IMR-90 (cell line): Measurements from ENCODE around the gene ANKRD9. TPM values are rescaled to one million over a fixed set of nuclear protein-coding genes. Genes with fewer than 3 reads are reported as not detected.

Source experiments
- ATAC-seq: fragments of 200-7000 bp; cut with Tn5 transposase; 2 replicates; pipeline ENCODE4 v1.9.1; 2020; ENCODE audit warnings: low read depth, mild to moderate bottlenecking, moderate library complexity
- BruUV-seq: library from RNA; stranded (reverse); fragments of 400-500 nt; replicated peaks from 2 replicates; lab custom pipeline; 2021; lab: Mats Ljungman, UMichigan
- CTCF ChIA-PET: fragments of 300-600 bp; formaldehyde crosslinking; extraction: SDS; loops from one replicate; lab custom pipeline; 2021; ENCODE audit warnings: antibody characterized with exemption; lab: Yijun Ruan, JAX
- POLR2A ChIA-PET: fragments of 300-600 bp; sonication (Branson Sonifier 250); formaldehyde crosslinking; loops from one replicate; lab custom pipeline; 2022; ENCODE audit warnings: antibody characterized with exemption; ENCODE audit not compliant: unreplicated experiment; lab: Charles Lee
- DNase-seq: peaks from one replicate; pipeline ENCODE4 v3.0.0; 2013
- H2AFZ ChIP-seq: replicated peaks from 2 replicates; pipeline ENCODE3; 2013; ENCODE audit warnings: low read length, mild to moderate bottlenecking; ENCODE audit not compliant: poor library complexity
- H2AK5ac ChIP-seq: 2 replicates; pipeline ENCODE4 v1.6.1; 2013; ENCODE audit warnings: low read depth, low read length, inconsistent platforms
- H2AK9ac ChIP-seq: replicated peaks from 2 replicates; pipeline ENCODE3; 2013; ENCODE audit warnings: mild to moderate bottlenecking, low read depth, low read length, moderate library complexity; ENCODE audit not compliant: poor library complexity
- H2BK120ac ChIP-seq: 2 replicates; pipeline ENCODE4 v1.6.1; 2013; ENCODE audit warnings: low read depth, low read length, inconsistent platforms
- H2BK15ac ChIP-seq: 3 replicates; pipeline ENCODE4 v1.6.1; 2013; ENCODE audit warnings: low read depth, low read length, inconsistent platforms
- H2BK20ac ChIP-seq: 2 replicates; pipeline ENCODE4 v1.6.1; 2013; ENCODE audit warnings: low read depth, mild to moderate bottlenecking, inconsistent platforms, low read length, moderate library complexity
- H2BK5ac ChIP-seq: 2 replicates; pipeline ENCODE4 v1.6.1; 2013; ENCODE audit warnings: mild to moderate bottlenecking, low read depth, low read length, inconsistent platforms; ENCODE audit not compliant: poor library complexity, severe bottlenecking
- H3K14ac ChIP-seq: replicated peaks from 2 replicates; pipeline ENCODE4 v1.6.1; 2013; ENCODE audit warnings: low read depth, low read length, inconsistent platforms
- H3K18ac ChIP-seq: 2 replicates; pipeline ENCODE4 v1.6.1; 2013; ENCODE audit warnings: low read depth, low read length, control low read depth
- H3K23ac ChIP-seq: 2 replicates; pipeline ENCODE4 v1.6.1; 2013; ENCODE audit warnings: low read depth, low read length, inconsistent platforms
- H3K27ac ChIP-seq: 2 replicates; pipeline ENCODE4 v1.5.1; 2013; ENCODE audit warnings: mild to moderate bottlenecking, control low read depth, low read length; ENCODE audit not compliant: insufficient read depth
- H3K27me3 ChIP-seq: 2 replicates; pipeline ENCODE4 v1.6.1; 2013; ENCODE audit warnings: low read length; ENCODE audit not compliant: control insufficient read depth, insufficient read depth
- H3K36me3 ChIP-seq: 2 replicates; pipeline ENCODE4 v1.6.1; 2013; ENCODE audit warnings: low read length, mixed read lengths; ENCODE audit not compliant: control insufficient read depth, insufficient read depth
- H3K4ac ChIP-seq: 2 replicates; pipeline ENCODE4 v1.6.1; 2013; ENCODE audit warnings: low read depth, low read length, inconsistent platforms
- H3K4me1 ChIP-seq: 2 replicates; pipeline ENCODE4 v1.6.1; 2013; ENCODE audit warnings: low read length, mixed read lengths; ENCODE audit not compliant: control insufficient read depth, insufficient read depth
- H3K4me2 ChIP-seq: 2 replicates; pipeline ENCODE4 v1.6.1; 2013; ENCODE audit warnings: low read depth, mild to moderate bottlenecking, control low read depth, low read length, moderate library complexity
- H3K4me3 ChIP-seq: 2 replicates; pipeline ENCODE4 v1.5.1; 2013; ENCODE audit warnings: low read depth, mild to moderate bottlenecking, control low read depth, low read length, moderate library complexity; ENCODE audit not compliant: insufficient read depth
- H3K56ac ChIP-seq: 2 replicates; pipeline ENCODE4 v1.6.1; 2013; ENCODE audit warnings: low read length, inconsistent platforms; ENCODE audit not compliant: insufficient read depth; ENCODE audit errors: extremely low read depth
- H3K79me1 ChIP-seq, 2 experiments: 2 replicates each; pipeline ENCODE4 v1.6.1; 2013; ENCODE audit warnings: low read length in 2 of 2, inconsistent platforms in 1 of 2, low read depth in 1 of 2
- H3K9ac ChIP-seq: 2 replicates; pipeline ENCODE4 v1.6.1; 2013; ENCODE audit warnings: low read depth, low read length, control low read depth
- H3K9me1 ChIP-seq: 2 replicates; pipeline ENCODE4 v1.6.1; 2013; ENCODE audit warnings: low read length, inconsistent platforms; ENCODE audit not compliant: insufficient read depth
- H3K9me3 ChIP-seq: 2 replicates; pipeline ENCODE4 v1.6.1; 2013; ENCODE audit warnings: low read length; ENCODE audit not compliant: control insufficient read depth, insufficient read depth
- H4K20me1 ChIP-seq: 2 replicates; pipeline ENCODE4 v1.6.1; 2013; ENCODE audit warnings: low read length, inconsistent platforms; ENCODE audit not compliant: insufficient read depth
- H4K5ac ChIP-seq: 2 replicates; pipeline ENCODE4 v1.6.1; 2013; ENCODE audit warnings: mild to moderate bottlenecking, low read depth, low read length, control low read depth
- H4K8ac ChIP-seq, 2 experiments: 2 replicates each; pipeline ENCODE4 v1.6.1; 2013; ENCODE audit warnings: low read depth in 2 of 2, low read length in 2 of 2, control low read depth in 1 of 2, inconsistent platforms in 1 of 2
- H4K91ac ChIP-seq: 2 replicates; pipeline ENCODE4 v1.6.1; 2013; ENCODE audit warnings: low read depth, low read length, inconsistent platforms; ENCODE audit not compliant: insufficient read depth
- MAZ ChIP-seq: IDR thresholded peaks from 2 replicates; pipeline ENCODE4 v1.6.1; 2012; ENCODE audit warnings: low read depth, mild to moderate bottlenecking, low read length, improper control_type of control experiment, moderate library complexity, borderline replicate concordance
- NFE2L2 ChIP-seq: fragments of 150-350 bp; IDR thresholded peaks from 2 replicates; pipeline ENCODE4 v1.6.1; 2016; ENCODE audit warnings: low read depth, mild to moderate bottlenecking, low read length
- POLR2A ChIP-seq: IDR thresholded peaks from 2 replicates; pipeline ENCODE4 v1.6.1; 2012; ENCODE audit warnings: mild to moderate bottlenecking, low read depth, low read length
- RCOR1 ChIP-seq: IDR thresholded peaks from 2 replicates; pipeline ENCODE4 v1.6.1; 2012; ENCODE audit warnings: mild to moderate bottlenecking, low read length, improper control_type of control experiment; ENCODE audit not compliant: insufficient replicate concordance
- WGBS, 2 experiments: methylation state at CpG; one replicate each; pipeline versions ENCODE4 v1.1.5 to v1.1.7; 2013; ENCODE audit warnings: missing lambda C conversion rate in 2 of 2; ENCODE audit not compliant: insufficient read length in 1 of 2; ENCODE audit errors: extremely low coverage in 2 of 2; 5-methylcytosine and 5-hydroxymethylcytosine counted together
- dilution Hi-C: fragments of 300-500 bp; cut with HindIII; formaldehyde crosslinking; loops from one replicate; pipeline ENCODE4 v1.14.3; 2018; ENCODE audit warnings: low sequenced_read_pairs; ENCODE audit not compliant: unreplicated experiment
- in situ Hi-C: fragments of 300-500 bp; cut with MboI; formaldehyde crosslinking; loops from 3 replicates; pipeline ENCODE4 v1.14.3; 2019; ENCODE audit warnings: low sequenced_read_pairs, inconsistent platforms, mixed read lengths
- intact Hi-C: fragments of 100-400 bp; cut with micrococcal nuclease; formaldehyde crosslinking; loops from 2 replicates; pipeline ENCODE4 v1.10.0; 2022
- polyA plus RNA-seq, 3 experiments: library from polyadenylated mRNA; depleted of rRNA; stranded (reverse); fragments of >200 nt; gene quantifications; 2 replicates each; pipeline ENCODE4 v1.2.3, GENCODE V29; 2012; ENCODE audit warnings: low replicate concordance in 1 of 3
- total RNA-seq: library from RNA; depleted of rRNA; stranded (reverse); fragments of >200 nt; gene quantifications from 2 replicates; pipeline ENCODE4 v1.2.3, GENCODE V29; 2012
- TF ChIP-seq, protein P1 (sequence below): fragments of 150-350 bp; IDR thresholded peaks from 2 replicates; pipeline ENCODE4 v1.6.1; 2017; ENCODE audit warnings: mild to moderate bottlenecking, antibody characterized with exemption, low read length, low read depth
- TF ChIP-seq, protein P2 (sequence below): fragments of 150-350 bp; IDR thresholded peaks from 2 replicates; pipeline ENCODE4 v1.6.1; 2016; ENCODE audit warnings: low read depth, mild to moderate bottlenecking, low read length, moderate library complexity, borderline replicate concordance
- TF ChIP-seq, protein P3 (sequence below): conservative IDR thresholded peaks from 2 replicates; pipeline ENCODE4 v1.5.1; 2012; ENCODE audit warnings: mild to moderate bottlenecking, low read depth, low read length, improper control_type of control experiment

The ANKRD9 gene
- total and polyA plus RNA-seq, 2 of the 4 experiments (the other 2 are of a cell fraction) = 3.9 to 15.7 TPM

DNA sequence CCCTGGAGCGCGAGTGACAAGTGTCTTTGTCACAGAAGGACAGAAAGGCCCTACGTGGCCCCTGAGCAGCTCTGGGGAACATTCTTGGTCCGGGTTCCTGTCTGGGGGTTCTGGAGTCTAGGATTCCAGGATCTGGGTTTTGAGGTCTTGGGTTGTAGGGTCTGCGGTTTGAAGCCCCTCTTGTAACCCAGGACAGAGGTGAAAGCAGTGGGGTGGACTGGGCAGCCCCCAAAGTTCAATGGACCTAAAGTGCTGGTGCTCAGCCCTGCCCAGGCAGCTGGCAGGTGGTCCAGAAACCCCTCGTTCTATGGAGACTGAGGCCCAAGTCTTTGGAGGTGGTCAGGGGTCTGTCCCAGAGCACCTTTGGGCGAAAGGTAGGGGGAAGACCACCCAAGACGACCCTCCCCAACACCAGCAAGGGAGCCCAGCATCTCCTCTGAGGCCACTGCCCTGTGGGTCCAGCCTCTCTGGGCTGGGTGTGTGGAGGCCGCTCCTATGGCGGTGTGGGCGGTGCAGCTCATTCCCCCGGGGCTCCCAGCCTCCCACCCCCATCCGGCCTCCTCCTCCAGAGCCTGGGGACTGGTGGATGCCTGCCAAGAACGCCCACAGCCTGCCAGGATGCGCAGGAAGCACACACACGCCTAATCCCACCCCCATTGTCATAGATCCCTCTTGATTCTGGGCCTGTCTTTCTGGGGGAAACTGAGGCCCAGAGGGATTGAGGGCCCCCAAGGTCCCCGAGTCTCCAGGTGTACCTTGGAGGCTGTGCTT lies 30.2 kb upstream of the ANKRD9 start (continued):
- TF ChIP-seq, protein P1, sequence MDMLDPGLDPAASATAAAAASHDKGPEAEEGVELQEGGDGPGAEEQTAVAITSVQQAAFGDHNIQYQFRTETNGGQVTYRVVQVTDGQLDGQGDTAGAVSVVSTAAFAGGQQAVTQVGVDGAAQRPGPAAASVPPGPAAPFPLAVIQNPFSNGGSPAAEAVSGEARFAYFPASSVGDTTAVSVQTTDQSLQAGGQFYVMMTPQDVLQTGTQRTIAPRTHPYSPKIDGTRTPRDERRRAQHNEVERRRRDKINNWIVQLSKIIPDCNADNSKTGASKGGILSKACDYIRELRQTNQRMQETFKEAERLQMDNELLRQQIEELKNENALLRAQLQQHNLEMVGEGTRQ = no peak

DNA sequence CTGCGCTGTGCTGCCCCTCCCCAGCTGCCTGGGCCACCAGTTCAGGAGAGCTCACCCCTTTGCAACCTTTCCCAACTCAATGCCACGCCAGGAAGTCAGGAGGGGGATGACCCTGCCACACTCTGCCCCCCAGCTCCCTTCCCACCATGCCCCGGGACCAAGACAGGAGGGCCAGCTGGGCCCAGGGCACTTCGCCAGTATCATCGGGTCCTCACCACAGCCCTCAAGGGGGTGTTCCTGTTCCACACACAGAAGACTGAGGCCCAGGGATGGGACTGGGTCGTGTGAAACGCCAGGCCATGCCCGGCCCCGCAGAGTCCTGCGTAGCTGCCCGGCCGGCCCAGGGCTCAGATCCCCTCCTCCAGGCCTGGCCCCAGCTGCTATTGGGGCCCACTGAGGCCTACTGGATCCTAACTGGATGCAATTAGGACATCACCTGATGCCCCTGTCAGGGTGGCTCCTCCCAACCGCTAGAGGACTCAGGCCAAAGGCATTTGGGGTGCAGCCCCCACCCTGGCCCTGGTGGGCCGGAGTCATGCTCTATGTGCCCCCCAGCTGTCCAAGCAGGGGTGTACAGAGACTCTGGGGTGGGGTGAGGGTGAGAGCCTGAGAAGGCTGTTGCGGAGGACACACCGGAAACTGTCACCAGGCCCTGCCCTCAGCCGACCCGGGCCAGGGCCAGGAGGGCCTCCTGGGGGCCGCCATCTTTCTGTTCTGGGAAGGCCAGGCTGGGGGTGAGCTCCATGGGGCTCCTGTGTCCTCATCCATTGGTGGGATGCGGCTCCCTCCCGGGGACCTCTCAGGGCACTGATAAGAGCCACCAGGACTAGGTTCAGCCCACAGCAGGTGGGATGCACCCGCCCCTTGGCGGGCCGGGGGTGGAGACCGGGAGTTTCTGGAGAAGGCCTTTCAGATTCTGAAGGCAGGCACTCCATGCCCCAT lies 29.3 kb upstream of the ANKRD9 start:
- POLR2A ChIA-PET = no interaction called here
- no TSS peak for BruUV-seq
- TF ChIP-seq, protein P2, sequence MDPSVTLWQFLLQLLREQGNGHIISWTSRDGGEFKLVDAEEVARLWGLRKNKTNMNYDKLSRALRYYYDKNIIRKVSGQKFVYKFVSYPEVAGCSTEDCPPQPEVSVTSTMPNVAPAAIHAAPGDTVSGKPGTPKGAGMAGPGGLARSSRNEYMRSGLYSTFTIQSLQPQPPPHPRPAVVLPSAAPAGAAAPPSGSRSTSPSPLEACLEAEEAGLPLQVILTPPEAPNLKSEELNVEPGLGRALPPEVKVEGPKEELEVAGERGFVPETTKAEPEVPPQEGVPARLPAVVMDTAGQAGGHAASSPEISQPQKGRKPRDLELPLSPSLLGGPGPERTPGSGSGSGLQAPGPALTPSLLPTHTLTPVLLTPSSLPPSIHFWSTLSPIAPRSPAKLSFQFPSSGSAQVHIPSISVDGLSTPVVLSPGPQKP = no peak
- TF ChIP-seq RCOR1 = no peak
- TF ChIP-seq POLR2A = no peak
- TF ChIP-seq NFE2L2 = no peak
- TF ChIP-seq, protein P1 = no peak
- TF ChIP-seq, protein P3, sequence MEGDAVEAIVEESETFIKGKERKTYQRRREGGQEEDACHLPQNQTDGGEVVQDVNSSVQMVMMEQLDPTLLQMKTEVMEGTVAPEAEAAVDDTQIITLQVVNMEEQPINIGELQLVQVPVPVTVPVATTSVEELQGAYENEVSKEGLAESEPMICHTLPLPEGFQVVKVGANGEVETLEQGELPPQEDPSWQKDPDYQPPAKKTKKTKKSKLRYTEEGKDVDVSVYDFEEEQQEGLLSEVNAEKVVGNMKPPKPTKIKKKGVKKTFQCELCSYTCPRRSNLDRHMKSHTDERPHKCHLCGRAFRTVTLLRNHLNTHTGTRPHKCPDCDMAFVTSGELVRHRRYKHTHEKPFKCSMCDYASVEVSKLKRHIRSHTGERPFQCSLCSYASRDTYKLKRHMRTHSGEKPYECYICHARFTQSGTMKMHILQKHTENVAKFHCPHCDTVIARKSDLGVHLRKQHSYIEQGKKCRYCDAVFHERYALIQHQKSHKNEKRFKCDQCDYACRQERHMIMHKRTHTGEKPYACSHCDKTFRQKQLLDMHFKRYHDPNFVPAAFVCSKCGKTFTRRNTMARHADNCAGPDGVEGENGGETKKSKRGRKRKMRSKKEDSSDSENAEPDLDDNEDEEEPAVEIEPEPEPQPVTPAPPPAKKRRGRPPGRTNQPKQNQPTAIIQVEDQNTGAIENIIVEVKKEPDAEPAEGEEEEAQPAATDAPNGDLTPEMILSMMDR = no peak
- no peak for TF ChIP-seq MAZ

More for the DNA sequence above, 29.3 kb upstream of the ANKRD9 start:
- Histone ChIP-seq H3K23ac (no peak overlapping the region), H2BK20ac (no peak overlapping the region), H3K9ac (no peak overlapping the region), H3K79me1 (no peaks in the 10 kb centered on the region), H2AK9ac (no peak overlapping the region), H3K27ac (no peak overlapping the region), H3K27me3 (peaks cover 4% of the 10 kb centered on the region; the same call in 1 of the 2 replicates), H3K9me1 (no peaks in the 10 kb centered on the region; the same call in 1 of the 2 replicates), H2AK5ac (no peak overlapping the region), H4K91ac (no peak overlapping the region), H2BK5ac (no peak overlapping the region), H2AFZ (peak overlapping the region; percentile 81), H3K4me3 (no peak overlapping the region), H3K4me1 (peaks cover 7% of the 10 kb centered on the region; the same call in 1 of the 2 replicates), H3K4me2 (no peak overlapping the region), H4K8ac (peak overlapping the region in 1 of 2 experiments; percentile 4; a peak in 1 of 4 replicates), H4K20me1 (no peaks in the 10 kb centered on the region), H2BK120ac (no peak overlapping the region), H2BK15ac (no peak overlapping the region), H3K18ac (no peak overlapping the region; the same call in 1 of the 2 replicates), H3K4ac (no peak overlapping the region), H3K14ac (no peak overlapping the region), H3K36me3 (no peaks in the 10 kb centered on the region), H3K9me3 (no peaks in the 10 kb centered on the region), H3K56ac (no peak overlapping the region), H4K5ac (no peak overlapping the region)
- DNase-seq (no peak), ATAC-seq (no peak)
- CTCF ChIA-PET = no interaction called here
- intact Hi-C loops = no loop called here
- dilution Hi-C loops = no loop called here
- in situ Hi-C loops = no loop called here
- WGBS, 2 experiments = 69% methylated on average over 17 of the region's 25 CpGs; no CpG with 5 or more reads in 1 of the 2 experiments
